WTC11 (cell line): Measurements from ENCODE around the gene MYO15A. TPM values are rescaled to one million over a fixed set of nuclear protein-coding genes. Genes with fewer than 3 reads are reported as not detected.

ENCODE experiments used
- total RNA-seq: library from RNA; stranded (reverse); gene quantifications from 3 replicates; pipeline ENCODE4 v1.2.3, GENCODE V29; 2021

Gene MYO15A
- total RNA-seq, 1 experiment from 2014 or later, result 2.6 TPM

Other genes starting within 250 kb of the MYO15A start
- gene TOM1L2, start 136.4 kb upstream of the MYO15A start, total RNA-seq, result 5.2 to 6.7 TPM (median 6.4 TPM) in 3 replicates
- 0.34 to 0.48 TPM (median 0.42 TPM) in 3 replicates for gene DRC3, start 135.9 kb upstream of the MYO15A start, total RNA-seq
- gene ATPAF2, start 69.6 kb upstream of the MYO15A start, total RNA-seq, result 32.2 to 36.8 TPM (median 33.5 TPM) in 3 replicates
- 15.4 to 16.0 TPM (median 15.7 TPM) in 3 replicates for gene GID4, start 69.3 kb upstream of the MYO15A start, total RNA-seq
- gene DRG2, start 20.8 kb upstream of the MYO15A start, total RNA-seq, result 40.8 to 43.1 TPM (median 41.4 TPM) in 3 replicates
- 105 to 115 TPM (median 111 TPM) in 3 replicates for gene ALKBH5, start 75.1 kb downstream of the MYO15A start, total RNA-seq
- 76.0 to 87.8 TPM (median 78.6 TPM) in 3 replicates for gene LLGL1, start 116.9 kb downstream of the MYO15A start, total RNA-seq
- gene FLII, start 150.0 kb downstream of the MYO15A start, total RNA-seq, result 298 to 313 TPM (median 309 TPM) in 3 replicates
- gene MIEF2, start 151.9 kb downstream of the MYO15A start, total RNA-seq, result 15.7 to 18.8 TPM (median 17.9 TPM) in 3 replicates
- 54.9 to 56.1 TPM (median 56.0 TPM) in 3 replicates for gene TOP3A, start 206.2 kb downstream of the MYO15A start, total RNA-seq
- 17.8 to 19.1 TPM (median 18.0 TPM) in 3 replicates for gene SMCR8, start 206.5 kb downstream of the MYO15A start, total RNA-seq